Measurements from ENCODE around the gene APCDD1L.

DNA sequence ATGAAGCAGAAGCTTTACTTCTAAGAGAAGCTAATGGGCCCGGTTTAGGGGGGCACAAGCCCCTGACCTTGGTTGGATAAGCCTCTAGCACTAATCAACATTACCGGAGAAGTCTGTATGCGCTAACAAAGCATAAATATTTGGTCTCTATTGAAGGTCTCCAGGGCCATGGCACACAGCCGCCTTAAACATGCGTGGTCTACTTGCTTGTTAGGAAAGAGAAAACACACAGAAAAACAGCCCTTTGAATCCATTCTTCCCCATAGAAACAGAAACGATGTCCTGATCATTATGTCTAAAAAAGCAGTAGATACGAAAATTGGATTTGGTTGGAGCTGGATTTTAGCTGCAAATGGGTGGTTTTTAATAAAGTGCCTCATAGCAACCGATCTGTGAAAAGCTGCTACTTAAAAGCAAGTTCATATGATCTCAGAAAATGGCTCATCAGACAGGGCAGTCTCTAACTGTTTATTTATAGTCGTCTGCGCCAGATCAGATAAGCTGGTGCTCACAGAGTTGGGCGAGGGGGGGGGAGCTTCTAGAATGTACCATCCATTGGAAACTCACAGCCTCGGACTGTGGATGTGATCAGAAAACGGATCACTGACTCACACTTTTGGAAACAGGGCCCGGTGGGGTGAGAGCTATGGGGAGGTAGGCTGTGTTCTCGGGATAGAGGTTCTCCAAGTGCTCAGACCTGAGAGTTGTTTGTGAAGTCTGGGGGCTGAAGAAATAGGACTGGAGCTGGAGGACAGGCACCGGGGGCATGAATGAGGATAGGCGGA is 35.3 kb upstream of the APCDD1L start:
- TF ChIP-seq CTCF (IDR thresholded peaks at IDR 0.05; ENCODE audit: insufficient read depth, low read length, poor library complexity, severe bottlenecking) (no peak), EZH2phosphoT487 (conservative IDR thresholded peaks at IDR 0.05; ENCODE audit: low read length) (no peak)
